Kidney tubule cell (primary cell): ENCODE data around the gene GNAZ.

Experiments used
- DNase-seq: peaks from one replicate; pipeline ENCODE4 v3.0.0-alpha.2; 2018; ENCODE audit warnings: low spot score

GNAZ gene

DNA sequence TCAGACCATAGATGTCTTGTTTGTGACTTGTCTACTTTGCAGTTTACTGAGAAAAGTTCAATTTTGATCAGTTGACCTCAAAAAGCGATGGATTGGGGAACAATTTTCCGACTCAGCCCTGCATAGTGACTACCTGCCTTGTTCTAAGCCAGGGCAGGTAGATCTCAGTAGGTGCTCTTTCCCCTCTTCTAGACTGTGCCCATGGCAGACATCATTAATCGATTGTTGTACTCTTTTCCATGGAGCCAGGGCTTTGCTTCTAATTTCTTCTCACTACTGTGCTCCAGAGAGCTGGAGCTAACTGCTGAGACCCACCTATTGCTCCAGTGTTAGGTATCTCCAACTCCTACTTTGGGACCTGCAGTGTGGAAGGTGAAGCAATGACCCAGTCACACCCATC lies 84.8 kb downstream of the GNAZ start:
- DNase-seq = no peak

DNA sequence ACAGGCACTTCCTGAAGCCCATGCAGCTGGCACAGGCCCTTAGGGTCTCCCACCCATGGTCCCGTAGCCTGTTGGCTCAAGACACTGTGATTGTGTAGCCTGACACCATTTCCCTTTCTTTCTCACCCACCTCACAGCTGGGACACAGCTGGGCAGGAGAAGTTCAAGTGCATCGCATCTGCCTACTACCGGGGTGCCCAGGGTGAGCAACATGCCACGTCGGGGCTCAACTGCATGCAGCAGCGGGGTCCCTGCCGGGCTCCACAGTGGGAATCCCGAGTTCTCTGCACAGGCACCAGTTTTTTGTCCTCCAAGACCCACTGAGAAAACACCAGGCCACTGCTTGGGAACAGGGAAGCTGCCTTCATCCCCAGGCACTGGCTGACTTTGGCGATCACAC lies 85.5 kb downstream of the GNAZ start:
- no peak for DNase-seq

GRCh38 chr22:23156286-23156685 lies 86.0 kb downstream of the GNAZ start:
- DNase-seq = no peak

DNA sequence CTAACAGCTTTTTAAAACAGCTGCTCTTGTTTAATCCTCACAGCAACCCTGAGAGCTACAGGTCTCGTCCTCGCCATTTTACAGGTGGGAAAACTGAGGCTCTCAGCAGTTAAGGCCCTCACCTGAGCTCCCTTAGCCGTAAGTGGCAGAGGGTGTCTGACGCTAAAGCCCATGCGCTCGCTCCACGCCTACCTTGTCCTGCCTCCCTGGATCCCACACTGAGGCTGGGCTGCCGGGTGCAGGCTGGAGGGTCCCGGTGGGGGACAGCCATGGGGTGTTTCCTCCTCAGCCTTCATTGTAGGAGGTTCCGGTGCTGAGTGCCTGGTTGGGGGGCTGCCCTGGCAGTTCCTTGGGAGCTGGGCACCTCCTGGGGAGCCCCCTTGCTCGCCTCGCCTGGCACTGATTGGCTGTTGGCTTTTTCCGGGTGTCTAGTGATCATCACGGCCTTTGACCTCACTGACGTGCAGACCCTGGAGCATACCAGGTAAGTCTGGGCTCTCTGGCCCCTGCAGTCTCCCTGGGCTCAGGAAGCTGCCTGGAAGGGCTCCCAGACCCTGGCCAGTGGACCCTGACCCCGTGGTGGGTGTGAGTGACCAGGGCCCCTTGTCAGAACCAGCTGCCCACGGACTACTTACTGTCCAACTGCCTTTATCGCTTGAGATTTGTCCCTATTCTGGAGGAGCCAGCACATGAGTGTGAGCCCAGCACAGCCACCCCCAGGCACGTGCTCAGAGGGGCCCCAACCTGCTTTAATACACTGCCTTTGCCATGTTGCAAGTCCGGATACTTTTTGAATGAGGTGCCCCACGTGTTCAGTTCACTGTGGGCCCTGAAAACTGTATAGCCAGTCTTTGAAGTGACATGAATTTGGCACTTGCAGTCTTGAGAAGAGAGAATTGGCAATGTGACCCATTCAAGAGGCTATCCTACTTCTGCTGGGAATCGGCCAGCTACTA lies 87.5 kb downstream of the GNAZ start:
- no peak for DNase-seq

GRCh38 chr22:23158516-23159290 lies 88.4 kb downstream of the GNAZ start:
- DNase-seq = no peak

DNA sequence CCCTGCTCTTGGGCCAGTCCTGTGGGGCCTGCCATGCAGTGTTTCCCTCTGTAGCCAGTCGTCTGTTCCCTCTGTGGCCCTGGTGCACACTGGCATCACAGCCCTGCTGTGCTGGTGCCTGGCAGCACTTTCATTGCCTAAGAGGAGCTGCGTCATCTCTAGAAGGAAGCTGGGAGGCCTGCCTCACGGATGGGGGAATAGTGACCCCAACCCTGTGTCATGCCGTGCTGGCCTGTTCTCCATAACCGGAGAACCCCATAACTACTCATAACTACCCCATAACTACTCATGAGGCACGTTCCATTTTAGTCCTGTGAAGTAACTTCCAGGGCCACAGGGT lies 88.9 kb downstream of the GNAZ start:
- DNase-seq = no peak

- DNase-seq = no peak
Observed at GRCh38 chr22:23161029-23161428, 90.7 kb downstream of the GNAZ start.

DNA sequence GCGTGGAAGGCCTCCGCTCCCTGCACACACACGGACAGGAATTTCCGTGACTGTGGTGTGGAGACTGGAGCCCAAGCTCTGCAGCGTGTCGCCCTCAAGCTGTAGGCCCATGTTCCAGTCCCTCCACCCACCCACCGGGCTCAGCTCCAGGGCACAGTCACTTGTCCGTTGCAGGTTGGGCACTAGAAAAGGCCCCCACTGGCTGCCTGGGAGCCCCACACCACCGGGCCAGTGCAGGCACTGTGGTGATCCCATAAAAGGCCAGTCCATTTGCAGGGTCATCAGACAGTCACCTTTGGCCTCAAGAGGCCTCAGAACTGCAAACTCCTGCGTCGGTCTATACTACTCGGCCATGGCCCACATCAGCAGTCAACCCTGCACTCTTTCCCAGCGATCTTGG lies 91.3 kb downstream of the GNAZ start:
- no peak for DNase-seq

GRCh38 chr22:23163665-23164064 lies 93.3 kb downstream of the GNAZ start:
- DNase-seq = no peak

- no peak for DNase-seq
Observed at GRCh38 chr22:23164091-23164490, 93.8 kb downstream of the GNAZ start.

DNA sequence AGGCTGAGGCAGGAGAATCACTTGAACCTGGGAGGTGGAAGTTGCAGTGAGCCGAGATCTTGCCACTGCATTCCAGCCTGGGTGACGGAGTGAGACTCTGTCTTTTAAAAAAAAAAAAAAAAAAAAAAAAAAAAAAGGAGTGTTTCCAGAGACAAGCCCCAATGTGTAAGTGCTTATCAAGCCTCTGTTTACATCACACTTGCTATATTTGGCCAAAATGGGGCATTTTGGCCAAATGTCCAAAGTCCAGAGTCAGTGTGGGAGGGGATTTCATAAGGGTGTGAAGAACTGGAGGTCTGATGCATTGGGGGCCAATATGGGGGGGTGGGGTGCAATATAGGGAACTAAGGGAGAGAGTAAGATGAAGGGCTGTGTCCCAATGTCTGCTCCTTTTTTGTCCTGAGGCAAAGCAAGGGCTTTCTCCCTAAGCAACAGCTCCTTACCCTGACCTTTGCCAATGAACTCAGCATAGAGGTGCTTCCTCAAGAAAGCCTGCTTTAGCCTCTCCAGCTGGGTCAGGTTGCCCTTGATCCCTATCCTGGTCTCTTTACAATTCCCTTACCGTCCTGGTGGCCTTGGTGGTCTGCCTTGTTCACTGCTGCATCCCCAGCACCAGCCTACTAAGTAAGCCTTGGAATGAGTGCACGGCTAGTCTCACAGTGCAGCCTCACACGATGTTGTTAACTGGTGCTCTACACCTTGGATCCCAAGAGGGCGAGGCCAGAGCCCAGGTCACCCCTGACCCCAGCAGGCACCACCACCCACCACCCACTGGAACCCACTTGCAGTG lies 95.9 kb downstream of the GNAZ start:
- DNase-seq = no peak

GRCh38 chr22:23166841-23167616 lies 96.7 kb downstream of the GNAZ start:
- no peak for DNase-seq

GRCh38 chr22:23168391-23169042 lies 98.2 kb downstream of the GNAZ start:
- DNase-seq = no peak

- no peak for DNase-seq
Observed at GRCh38 chr22:23169043-23169406, 98.7 kb downstream of the GNAZ start.
